ENCODE measurements around the gene EGFL8. TPM values are rescaled to one million over a fixed set of nuclear protein-coding genes. Genes with fewer than 3 reads are reported as not detected.

The EGFL8 gene
- total and polyA plus RNA-seq, 2 of the 8 experiments (the other 6 are each of a cell fraction or from before 2014, with no cell fraction given), result 5.0 to 9.2 TPM

DNA sequence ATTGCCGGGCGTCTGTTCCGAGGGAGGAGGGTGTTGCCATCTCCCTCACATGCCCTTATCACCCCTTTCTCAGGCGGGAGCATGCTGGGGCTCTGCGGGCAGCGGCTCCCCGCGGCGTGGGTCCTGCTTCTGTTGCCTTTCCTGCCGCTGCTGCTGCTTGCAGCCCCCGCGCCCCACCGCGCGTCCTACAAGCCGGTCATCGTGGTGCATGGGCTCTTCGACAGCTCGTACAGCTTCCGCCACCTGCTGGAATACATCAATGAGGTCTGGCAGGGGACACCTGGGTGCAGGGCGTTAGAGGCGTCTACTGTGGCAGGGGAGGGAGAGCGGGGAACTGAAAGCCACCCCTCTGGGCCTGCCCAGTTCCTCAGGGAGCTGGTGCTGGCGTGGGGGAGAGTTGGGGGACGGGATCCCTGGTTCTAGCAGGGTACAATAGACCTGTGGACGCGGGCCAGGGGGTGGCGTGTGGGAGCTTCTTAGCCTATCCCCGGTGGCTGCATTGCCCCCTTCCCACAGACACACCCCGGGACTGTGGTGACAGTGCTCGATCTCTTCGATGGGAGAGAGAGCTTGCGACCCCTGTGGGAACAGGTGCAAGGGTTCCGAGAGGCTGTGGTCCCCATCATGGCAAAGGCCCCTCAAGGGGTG is 9.8 kb upstream of the EGFL8 start (continued):
- TF ChIP-seq CHD7 (IDR thresholded peaks at IDR 0.05; ENCODE audit: insufficient replicate concordance, low read length) (no peak), CBX8 (IDR thresholded peaks at IDR 0.05; ENCODE audit: borderline replicate concordance, low read depth, low read length) (no peak), HDAC2 (IDR thresholded peaks at IDR 0.05; ENCODE audit: borderline replicate concordance in 1 of 2, low read depth in 2 of 2, low read length in 2 of 2) (peak in 1 of 2 experiments; percentile 24; a peak in 1 of 4 replicates), ATF2 (IDR thresholded peaks at IDR 0.05; ENCODE audit: low read length) (no peak), KDM4A (IDR thresholded peaks at IDR 0.05; ENCODE audit: low read depth, low read length, severe bottlenecking) (no peak), CHD1 (IDR thresholded peaks at IDR 0.05; ENCODE audit: low read depth, low read length) (no peak), PHF8 (conservative IDR thresholded peaks at IDR 0.05; ENCODE audit: low read depth, low read length) (no peak), SP1 (IDR thresholded peaks at IDR 0.05; ENCODE audit: low read depth, low read length) (no peak)

Data from H1 (cell line).